ENCODE data around the gene ABCC6. TPM values are rescaled to one million over a fixed set of nuclear protein-coding genes. Genes with fewer than 3 reads are reported as not detected.

Gene ABCC6
- total RNA-seq, 6 experiments from 2014 or later, result 54.9 to 115 (median 97.1) TPM

DNA sequence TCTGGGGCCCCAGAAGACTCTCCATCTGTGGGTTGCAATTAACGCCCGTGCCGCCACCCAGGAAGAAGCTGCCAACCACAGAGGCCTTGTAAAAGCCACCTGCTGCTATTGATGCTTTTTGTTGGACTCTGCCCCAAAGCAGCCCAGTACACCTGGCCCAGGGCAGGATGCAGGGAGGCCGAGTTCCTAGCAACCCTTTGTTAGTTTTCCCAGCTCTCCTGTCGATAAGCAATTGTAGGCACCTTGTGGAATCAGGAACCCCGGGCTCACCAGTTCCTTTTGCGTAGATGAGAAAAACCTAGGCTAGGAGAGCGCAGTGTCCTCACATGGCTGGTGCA, 103.3 kb downstream of the ABCC6 start:
- ATAC-seq (no peak), DNase-seq (no peak)
- Histone ChIP-seq H3K27me3 (no peaks in the 10 kb centered on the region), H3K36me3 (no peaks in the 10 kb centered on the region), H3K4me3 (no peak overlapping the region), H3K4me1 (no peaks in the 10 kb centered on the region), H3K9me3 (no peaks in the 10 kb centered on the region), H3K27ac (no peak overlapping the region)
- no peak for TF ChIP-seq POLR2A (IDR thresholded peaks at IDR 0.05)
- TF ChIP-seq, protein P1, sequence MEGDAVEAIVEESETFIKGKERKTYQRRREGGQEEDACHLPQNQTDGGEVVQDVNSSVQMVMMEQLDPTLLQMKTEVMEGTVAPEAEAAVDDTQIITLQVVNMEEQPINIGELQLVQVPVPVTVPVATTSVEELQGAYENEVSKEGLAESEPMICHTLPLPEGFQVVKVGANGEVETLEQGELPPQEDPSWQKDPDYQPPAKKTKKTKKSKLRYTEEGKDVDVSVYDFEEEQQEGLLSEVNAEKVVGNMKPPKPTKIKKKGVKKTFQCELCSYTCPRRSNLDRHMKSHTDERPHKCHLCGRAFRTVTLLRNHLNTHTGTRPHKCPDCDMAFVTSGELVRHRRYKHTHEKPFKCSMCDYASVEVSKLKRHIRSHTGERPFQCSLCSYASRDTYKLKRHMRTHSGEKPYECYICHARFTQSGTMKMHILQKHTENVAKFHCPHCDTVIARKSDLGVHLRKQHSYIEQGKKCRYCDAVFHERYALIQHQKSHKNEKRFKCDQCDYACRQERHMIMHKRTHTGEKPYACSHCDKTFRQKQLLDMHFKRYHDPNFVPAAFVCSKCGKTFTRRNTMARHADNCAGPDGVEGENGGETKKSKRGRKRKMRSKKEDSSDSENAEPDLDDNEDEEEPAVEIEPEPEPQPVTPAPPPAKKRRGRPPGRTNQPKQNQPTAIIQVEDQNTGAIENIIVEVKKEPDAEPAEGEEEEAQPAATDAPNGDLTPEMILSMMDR (IDR thresholded peaks at IDR 0.05), result no peak
- intact Hi-C loops (cut with DNase I), result loop anchor here (10.0 kb wide), 3 partner anchors 245 to 345 kb away; no protein-coding TSS in a partner anchor
- WGBS (ENCODE audit: insufficient coverage, low coverage, low lambda C conversion rate, missing lambda C conversion rate), result 59% methylated on average over 4 of the region's 8 CpGs

DNA sequence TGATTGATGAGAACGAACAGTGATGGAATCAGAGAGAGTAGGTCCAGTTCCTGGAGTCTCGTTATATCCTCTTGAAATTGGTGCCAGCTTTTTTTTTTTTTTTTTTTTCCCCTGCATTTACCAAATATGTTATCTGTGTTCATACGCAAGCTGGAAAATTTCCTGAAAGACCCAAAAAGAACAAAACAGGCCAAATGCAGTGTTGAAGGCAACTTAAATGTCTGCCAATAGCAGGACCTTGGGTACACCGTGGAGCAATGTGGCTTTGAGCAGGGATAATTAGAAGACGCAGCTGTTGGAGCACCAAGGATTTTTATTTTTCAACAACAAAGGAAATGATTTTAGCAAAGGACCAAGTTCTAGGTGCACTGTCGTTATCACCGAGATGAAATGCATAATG, 105.0 kb downstream of the ABCC6 start:
- H3K9me3 ChIP-seq, result no peaks in the 10 kb centered on the region
- TF ChIP-seq, protein P1 (IDR thresholded peaks at IDR 0.05), result no peak
- TF ChIP-seq POLR2A (IDR thresholded peaks at IDR 0.05), result no peak
- WGBS (ENCODE audit: insufficient coverage, low coverage, low lambda C conversion rate, missing lambda C conversion rate), result 86% methylated on average over 7 of the region's 7 CpGs
- no peak overlapping the region for H3K27ac ChIP-seq
- H3K36me3 ChIP-seq, result no peaks in the 10 kb centered on the region
- DNase-seq (no peak), ATAC-seq (no peak)
- H3K4me1 ChIP-seq, result no peaks in the 10 kb centered on the region
- H3K4me3 ChIP-seq, result no peak overlapping the region
- no peaks in the 10 kb centered on the region for H3K27me3 ChIP-seq
- intact Hi-C loops (cut with DNase I), result no loop called here

DNA sequence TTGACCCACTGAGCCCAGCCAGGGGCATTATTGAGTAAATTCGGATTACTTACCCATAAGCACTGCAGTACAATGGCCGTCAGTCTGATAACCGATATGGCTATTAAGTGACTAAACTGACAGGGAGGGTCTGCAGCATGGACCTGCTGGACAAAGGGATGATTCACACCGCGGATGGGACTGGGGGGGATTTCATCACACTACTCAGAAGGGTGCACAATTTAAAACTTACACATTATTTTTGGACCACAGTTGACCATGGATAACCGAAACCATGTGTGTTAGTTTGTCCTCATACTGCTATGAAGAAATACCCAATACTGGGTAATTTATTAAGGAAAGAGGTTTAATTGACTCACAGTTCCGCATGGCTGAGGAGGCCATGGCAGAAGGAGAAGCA, 106.5 kb downstream of the ABCC6 start:
- intact Hi-C loops (cut with DNase I), result no loop called here
- H3K27me3 ChIP-seq, result no peaks in the 10 kb centered on the region
- ATAC-seq, result no peak
- DNase-seq, result no peak
- 90% methylated on average over 3 of the region's 7 CpGs for WGBS (ENCODE audit: insufficient coverage, low coverage, low lambda C conversion rate, missing lambda C conversion rate)
- H3K27ac ChIP-seq, result no peak overlapping the region
- no peaks in the 10 kb centered on the region for H3K4me1 ChIP-seq
- H3K4me3 ChIP-seq, result no peak overlapping the region
- TF ChIP-seq POLR2A (IDR thresholded peaks at IDR 0.05), result no peak
- TF ChIP-seq, protein P1 (IDR thresholded peaks at IDR 0.05), result no peak
- H3K36me3 ChIP-seq, result peaks cover 0 to 2% (median 0%) of the 10 kb centered on the region in 4 donors
- H3K9me3 ChIP-seq, result no peaks in the 10 kb centered on the region

DNA sequence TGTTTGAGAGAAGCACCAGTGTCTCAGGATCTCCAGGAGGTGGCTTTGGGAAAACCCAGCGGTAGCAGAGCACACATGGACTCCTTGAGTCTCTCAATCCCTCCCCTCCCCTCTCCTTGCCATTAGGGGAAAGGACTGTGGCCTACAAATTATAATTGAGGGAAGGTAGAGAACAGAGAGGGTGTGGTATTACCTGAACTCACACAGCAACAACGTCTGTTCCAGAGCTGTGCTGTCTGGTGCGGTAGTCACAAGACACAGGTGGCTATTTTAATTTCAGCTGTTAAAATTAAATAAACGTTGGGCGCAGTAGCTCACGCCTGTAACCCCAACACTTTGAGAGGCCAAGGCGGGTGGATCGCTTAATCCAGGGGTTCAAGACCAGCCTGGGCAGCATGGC, 110.2 kb downstream of the ABCC6 start:
- peaks cover 0 to 2% (median 0%) of the 10 kb centered on the region in 4 donors for H3K36me3 ChIP-seq
- WGBS (ENCODE audit: insufficient coverage, low coverage, low lambda C conversion rate, missing lambda C conversion rate), result 84% methylated on average over 8 of the region's 8 CpGs

More for the DNA sequence above, 110.2 kb downstream of the ABCC6 start:
- Histone ChIP-seq H3K4me3 (no peak overlapping the region), H3K27me3 (no peaks in the 10 kb centered on the region), H3K4me1 (no peaks in the 10 kb centered on the region), H3K9me3 (no peaks in the 10 kb centered on the region), H3K27ac (no peak overlapping the region)
- no peak for ATAC-seq
- no peak for DNase-seq
- no peak for TF ChIP-seq POLR2A (IDR thresholded peaks at IDR 0.05)
- TF ChIP-seq, protein P1 (IDR thresholded peaks at IDR 0.05), result no peak
- intact Hi-C loops (cut with DNase I), result no loop called here
